ENCODE measurements around the gene CERCAM. TPM values are rescaled to one million over a fixed set of nuclear protein-coding genes. Genes with fewer than 3 reads are reported as not detected.

Gene CERCAM, protein sequence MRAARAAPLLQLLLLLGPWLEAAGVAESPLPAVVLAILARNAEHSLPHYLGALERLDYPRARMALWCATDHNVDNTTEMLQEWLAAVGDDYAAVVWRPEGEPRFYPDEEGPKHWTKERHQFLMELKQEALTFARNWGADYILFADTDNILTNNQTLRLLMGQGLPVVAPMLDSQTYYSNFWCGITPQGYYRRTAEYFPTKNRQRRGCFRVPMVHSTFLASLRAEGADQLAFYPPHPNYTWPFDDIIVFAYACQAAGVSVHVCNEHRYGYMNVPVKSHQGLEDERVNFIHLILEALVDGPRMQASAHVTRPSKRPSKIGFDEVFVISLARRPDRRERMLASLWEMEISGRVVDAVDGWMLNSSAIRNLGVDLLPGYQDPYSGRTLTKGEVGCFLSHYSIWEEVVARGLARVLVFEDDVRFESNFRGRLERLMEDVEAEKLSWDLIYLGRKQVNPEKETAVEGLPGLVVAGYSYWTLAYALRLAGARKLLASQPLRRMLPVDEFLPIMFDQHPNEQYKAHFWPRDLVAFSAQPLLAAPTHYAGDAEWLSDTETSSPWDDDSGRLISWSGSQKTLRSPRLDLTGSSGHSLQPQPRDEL
- 158 and 228 TPM in 2 replicates for total RNA-seq

GRCh38 chr9:128420651-128421481 is at the start of gene CERCAM:
Gene CERCAM (plus strand): TSS chr9:128420857. CDS start chr9:128420878, 21 bp downstream.

DNA sequence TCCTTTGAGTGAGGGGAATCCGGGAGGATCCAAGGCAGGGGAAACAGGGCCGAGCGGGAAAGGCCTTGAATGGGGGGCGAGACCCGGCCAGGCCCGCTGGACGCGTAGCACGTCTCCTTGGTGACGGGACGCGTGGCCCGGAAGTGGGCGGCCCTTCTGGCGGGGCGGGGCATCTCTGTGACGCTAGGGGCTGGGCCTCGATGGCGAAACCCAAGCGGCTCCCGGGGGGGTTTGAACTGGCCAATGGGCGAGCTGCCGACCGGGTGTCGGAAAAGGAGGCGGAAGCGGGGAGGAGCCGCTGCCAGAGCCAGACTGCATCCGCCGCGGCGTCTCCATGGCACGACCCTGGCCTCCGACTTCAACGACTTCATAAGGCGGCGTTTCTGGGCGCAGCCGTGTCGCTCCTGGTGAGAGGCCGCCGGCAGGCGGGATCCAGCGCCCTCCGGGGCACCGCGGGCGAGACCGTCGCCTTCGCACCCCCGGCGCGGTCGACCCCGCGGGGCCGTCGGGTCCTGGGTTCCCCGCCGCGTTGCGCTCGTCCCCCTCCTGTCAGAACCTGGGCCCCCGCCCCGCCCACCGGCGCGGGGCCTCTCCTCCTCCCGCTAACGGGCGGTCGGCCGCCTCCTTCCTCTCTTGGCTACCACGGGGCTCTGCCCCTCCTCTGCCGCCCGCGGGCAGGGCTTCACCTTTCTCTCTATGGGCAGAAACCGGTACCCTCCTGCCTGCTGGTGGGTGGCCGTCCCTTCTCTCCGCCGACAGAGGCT is 35.4 kb downstream of the CERCAM start, which contains the start of gene ODF2:
Gene ODF2 (plus strand): TSS at position 158 of the 764 bp plus-strand sequence. CDS start 86 bp downstream, at position 244.

Other genes with a start within 250 kb of the CERCAM start
- 17.2 and 42.0 TPM in 2 replicates for gene CIZ1, start 229.3 kb upstream of the CERCAM start, total RNA-seq
- 9.5 and 14.2 TPM in 2 replicates for gene DNM1, start 217.5 kb upstream of the CERCAM start, total RNA-seq
- 146 and 160 TPM in 2 replicates for gene GOLGA2, start 144.8 kb upstream of the CERCAM start, total RNA-seq
- gene SWI5, start 144.6 kb upstream of the CERCAM start, total RNA-seq = 34.6 and 38.0 TPM in 2 replicates
- gene TRUB2, start 98.4 kb upstream of the CERCAM start, total RNA-seq = 8.9 and 10.4 TPM in 2 replicates
- gene COQ4, start 98.0 kb upstream of the CERCAM start, total RNA-seq = 19.6 and 20.8 TPM in 2 replicates
- gene SLC27A4, start 80.3 kb upstream of the CERCAM start, total RNA-seq = 16.3 and 22.0 TPM in 2 replicates
- 20.5 and 34.4 TPM in 2 replicates for gene URM1, start 49.5 kb upstream of the CERCAM start, total RNA-seq
- 39.2 and 56.0 TPM in 2 replicates for gene ODF2, start 35.1 kb downstream of the CERCAM start, total RNA-seq
- gene GLE1, start 83.9 kb downstream of the CERCAM start, total RNA-seq = 15.1 and 24.1 TPM in 2 replicates
- 280 and 352 TPM in 2 replicates for gene SPTAN1, start 131.7 kb downstream of the CERCAM start, total RNA-seq
- gene DYNC2I2, start 236.0 kb downstream of the CERCAM start, total RNA-seq = 25.2 and 32.6 TPM in 2 replicates

All from smooth muscle cell of the umbilical artery (primary cell).